GM19043 (cell line): Measurements from ENCODE around the gene ULBP2.
"Not testable (repeated sequence)": the region's sequence is repeated elsewhere in the genome, so short reads cannot be mapped to it uniquely, and the experiment has no call there.

Experiments used
- ATAC-seq: cut with Tn5 transposase; IDR thresholded peaks from one replicate; pipeline ENCODE4 v1.9.1; 2021; ENCODE audit warnings: low read depth; ENCODE audit not compliant: unreplicated experiment

ULBP2 gene

DNA sequence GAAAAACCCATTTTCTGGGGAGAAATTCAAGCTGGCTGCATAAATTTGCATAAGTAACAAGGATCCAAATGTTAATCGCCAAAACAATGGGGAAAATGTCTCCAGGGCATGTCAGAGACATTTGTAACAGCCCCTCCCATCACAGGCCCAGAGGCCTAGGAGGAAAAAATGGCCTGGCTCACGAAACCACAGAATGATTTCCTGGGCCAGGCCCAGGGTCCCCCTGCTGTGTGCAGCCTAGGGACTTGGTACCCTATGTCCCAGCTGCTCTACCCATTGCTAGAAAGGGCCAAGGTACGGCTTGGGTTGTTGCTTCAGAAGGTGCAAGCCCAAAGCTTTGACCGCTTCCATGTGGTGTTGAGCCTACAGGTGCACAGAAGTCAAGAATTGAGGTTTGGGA, 33.3 kb upstream of the ULBP2 start:
- ATAC-seq: not testable (repeated sequence)

DNA sequence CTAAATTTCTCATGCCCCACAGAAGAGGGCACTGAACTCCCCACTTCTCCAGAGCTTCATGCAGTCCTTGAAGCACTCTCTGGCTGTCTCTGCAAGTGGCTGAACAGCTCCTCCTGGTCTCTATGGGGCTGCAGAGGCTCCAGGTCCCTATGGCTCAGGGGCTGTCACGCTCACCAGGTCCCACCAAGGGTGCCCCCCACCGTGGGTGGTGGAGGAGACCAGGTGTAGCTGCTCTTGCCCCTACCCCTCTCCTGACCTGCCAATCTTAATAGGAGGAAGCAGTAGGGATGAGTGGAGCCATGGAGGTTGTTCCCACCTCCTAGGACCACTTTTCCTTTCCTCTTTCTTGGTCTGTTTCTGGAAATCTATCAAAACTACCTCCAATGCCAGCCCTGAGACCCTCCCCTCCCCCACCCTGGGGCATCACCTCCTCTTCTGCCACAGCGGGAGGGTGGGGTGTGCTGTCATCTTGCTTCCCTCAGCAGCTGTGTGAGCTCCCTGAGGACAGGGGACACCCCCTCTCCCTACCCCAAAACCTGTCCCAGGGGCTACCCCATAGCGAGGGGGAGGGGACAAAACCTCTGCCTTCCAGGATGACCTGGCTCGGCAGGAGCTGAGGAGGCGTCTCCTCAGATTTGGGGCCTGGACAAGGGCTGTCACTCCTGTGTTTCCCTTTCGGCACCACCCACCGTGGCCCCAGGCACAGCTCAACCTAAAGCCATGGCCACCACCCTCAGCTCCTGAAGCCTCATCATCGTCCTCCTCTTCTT, 31.9 kb upstream of the ULBP2 start:
- no peak for ATAC-seq

DNA sequence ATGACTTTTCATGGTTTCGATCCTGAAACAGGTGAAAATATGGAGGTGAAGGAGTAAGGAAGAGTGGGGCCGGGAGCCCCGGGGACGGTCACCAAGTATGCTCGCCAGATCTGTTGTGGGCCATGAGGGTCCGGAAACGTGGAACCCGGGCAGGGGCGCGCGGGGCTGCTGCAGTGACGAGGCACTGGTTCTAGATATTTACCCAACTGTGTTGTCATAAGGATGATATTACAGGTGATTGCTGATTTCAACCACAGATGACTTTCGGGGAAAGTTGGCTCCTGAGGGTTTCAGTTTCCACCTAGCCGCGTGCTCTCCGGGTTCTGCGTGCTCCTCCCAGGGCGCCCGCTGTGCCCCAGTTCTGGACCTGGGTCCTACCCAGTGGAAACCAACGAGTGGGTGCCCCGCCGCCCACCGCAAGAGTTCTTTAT, 31.1 kb upstream of the ULBP2 start:
- ATAC-seq: no peak

DNA sequence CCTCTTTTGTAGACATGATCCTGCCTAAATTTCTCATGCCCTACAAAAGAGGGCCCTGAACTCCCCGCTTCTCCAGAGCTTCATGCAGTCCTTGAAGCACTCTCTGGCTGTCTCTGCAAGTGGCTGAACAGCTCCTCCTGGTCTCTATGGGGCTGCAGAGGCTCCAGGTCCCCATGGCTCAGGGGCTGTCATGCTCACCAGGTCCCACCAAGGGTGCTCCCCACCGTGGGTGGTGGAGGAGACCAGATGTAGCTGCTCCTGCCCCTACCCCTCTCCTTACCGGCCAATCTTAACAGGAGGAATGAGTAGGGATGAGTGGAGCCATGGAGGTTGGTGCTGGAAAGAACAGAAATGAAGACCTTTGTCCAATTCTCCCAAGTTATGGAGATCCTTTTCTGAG, 29.1 kb upstream of the ULBP2 start:
- not testable (repeated sequence) for ATAC-seq

DNA sequence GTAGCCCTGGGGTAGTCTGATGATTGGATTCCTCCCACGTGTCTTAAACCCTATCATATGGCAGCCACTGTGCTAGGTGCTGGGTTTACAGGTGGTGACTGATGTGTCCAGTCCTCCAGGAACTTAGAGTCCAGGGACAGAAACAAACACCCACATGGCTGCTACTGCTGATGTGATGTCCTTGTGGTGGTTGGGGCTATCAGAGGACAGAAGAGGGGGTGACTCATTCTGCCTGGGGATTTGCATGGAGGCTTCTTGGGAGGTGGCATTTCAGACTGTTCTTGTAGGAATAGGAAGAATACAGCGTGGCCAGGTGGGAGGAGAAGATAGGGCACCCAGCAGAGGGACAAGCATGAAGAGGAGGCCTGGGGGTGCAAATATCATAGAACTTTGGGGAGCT, 28.7 kb upstream of the ULBP2 start:
- no peak for ATAC-seq

DNA sequence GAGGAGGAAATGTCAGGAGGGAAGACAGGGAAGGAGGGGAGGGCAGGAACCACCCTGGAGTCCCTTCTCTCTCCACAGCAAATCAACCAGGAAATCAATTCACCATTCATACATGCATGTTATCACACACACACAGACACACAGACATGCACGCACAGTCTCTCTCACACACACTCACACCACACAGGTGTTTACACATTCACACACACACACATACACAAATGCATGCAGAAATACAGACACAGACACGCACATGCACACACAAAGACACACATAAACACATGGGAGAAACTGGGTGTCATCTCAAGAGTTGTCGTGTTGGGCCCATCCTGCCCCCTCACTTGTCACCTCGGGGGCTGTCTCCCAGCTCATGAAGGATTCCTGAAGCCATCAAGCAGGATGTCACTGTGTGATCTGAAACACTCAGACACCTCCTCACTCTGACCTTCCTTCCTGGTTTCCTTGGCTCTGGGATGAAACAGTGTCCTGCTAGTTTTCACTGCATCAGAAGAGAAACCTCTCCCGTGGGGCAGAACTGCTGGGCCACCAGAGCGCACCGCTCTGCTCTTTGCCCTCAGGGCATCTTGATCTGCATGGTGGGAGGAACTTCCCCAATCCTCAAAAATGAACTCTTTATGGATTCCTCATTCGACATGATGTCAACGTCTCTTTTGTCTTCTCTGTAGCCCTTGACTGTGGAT, 28.1 kb upstream of the ULBP2 start:
- no peak for ATAC-seq

DNA sequence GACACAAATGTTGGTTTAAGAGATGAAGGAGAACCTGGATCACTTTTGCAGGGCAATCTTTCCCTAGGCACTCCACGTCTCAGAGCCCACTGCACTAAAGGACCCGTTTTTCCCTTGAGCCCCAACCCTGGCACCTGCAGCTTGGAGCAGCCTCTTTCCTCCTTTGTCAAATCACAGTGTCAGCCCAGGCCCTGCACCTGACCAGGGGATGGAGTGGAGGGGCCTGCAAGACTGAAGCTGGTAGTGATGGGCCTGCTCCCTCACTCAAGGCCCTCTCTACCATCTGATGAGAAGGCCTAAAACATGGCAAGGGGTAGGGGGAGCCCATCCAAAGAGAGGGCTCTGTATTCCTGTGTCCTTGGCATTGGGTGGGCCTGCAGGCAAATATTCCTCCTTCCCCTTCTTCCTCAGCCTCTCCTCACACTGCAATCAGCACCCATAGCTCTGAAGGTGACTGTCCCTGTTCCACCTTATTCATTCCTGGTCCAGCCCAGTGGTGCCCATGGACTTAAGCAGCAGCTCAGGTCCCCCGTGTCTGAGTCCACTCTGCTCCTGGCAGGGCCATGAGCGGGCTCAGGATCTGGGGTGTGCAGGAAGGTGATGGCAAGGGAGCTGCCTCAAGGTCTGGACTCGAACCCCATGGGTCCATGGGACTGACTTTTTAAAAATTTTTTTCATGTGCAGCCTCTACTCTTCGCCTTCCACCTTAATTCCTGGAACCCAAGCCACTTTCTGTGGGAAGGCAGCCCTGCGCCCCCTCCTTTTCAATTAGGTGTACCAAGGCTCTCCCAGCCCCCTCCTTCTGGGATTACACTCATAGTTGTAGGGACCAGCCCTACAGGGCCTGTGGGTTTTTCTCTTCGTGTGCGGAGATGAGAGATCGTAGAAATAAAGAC, 25.6 kb upstream of the ULBP2 start:
- ATAC-seq: no peak

DNA sequence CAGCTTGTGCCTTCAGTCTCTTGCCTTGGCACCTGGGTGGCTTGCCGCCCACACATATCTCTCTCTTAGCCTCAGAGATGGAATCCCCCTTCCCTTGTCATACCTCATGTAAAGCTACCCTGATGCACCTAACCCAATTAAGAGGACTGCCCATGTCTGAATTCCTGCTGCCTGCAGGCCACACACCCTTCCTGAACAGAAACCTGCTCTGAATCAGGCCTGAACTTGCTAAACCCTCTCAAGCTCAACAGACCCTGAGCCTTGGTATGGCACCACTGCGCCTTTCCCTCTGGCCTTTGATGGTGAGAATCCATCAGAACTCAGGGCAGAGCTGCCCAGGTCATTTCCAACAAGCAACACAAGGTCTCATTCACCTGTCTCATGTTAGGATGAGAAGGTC, 24.1 kb upstream of the ULBP2 start:
- no peak for ATAC-seq

DNA sequence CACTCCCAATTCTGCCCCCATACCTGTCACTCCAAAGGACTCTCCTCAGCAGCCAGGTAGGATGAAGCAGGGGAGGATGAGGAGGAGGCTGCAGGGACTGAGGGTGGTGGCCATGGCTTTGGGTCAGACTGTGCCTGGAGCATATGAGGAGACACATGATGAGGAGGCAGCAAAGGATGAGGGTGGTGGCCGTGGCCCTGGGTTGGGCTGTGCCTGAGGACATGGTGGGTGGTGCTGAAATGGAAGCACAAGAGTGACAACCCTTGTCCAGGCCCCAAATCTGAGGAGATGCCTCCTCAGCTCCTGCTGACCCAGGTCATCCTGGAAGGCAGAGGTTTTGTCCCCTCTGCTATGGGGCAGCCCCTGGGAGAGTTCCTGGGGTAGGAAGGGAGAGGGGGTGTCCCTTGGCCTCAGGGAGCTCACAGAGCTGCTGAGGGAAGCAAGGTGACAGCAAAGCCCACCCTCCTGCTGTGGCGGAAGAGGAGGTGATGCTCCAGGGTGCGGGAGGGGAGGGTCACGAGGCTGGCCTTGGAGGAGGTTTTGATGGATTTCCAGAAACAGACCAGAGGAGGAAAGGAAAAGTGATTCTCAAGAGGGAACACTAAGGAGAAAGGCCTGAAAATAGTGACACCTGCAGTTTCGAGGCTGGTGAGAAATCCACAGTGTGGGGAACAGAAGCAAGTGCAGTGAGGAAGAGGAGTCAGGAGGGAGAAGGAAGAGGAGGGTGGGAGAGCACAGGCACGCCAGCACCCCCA, 23.5 kb upstream of the ULBP2 start:
- ATAC-seq: no peak

DNA sequence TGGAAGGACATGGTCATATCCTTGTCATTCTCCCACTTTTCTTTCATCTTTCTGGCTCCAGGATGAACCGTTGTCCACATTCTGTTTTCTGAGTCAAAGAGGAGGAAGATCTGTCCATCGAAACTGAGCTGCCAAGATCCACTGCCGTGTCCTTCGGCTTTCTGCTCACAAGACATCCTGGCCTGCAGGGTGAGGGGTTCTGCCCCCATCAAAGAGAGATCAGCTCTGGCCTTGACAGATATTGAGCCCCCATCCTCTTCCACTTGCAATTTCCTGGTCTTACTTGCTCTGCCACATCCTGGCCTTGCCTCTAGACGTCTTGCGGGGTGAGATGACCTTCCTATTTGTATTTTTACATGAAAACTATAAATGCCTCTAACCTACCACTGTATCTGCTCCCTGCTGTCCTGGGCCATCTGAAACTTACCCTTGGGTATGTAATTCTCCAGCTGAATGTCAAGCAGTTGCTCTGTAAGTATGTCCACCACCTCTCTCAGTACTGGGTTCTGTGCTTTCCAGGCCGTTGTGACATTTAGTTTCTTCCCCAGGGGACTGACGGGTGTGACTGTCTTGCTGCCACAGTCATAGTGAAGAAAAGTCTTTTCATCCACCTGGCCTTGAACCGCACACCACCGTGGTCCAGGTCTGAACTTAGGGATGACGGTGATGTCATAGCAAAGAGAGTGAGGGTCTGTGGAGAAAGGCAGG, 22.5 kb upstream of the ULBP2 start:
- ATAC-seq: not testable (repeated sequence)

DNA sequence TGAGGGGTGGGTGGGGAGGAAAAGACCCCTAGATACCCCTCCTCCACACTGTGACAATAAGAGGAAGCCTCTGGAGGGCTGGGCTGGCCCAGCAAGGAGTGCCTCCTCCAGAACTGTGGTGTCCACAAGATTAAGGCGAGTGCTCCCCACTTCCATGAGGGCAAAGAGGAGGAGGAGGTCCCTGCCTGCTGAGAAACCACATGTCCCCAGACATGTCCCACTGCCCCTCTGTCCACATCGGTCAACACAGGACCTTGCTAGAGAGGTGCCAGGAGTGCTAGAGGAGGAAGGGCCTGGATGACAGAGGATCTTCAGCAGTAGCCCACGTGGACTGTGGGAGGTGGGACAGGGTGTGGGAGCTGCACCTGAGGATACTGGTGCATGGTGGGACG, 22.0 kb upstream of the ULBP2 start:
- no peak for ATAC-seq

DNA sequence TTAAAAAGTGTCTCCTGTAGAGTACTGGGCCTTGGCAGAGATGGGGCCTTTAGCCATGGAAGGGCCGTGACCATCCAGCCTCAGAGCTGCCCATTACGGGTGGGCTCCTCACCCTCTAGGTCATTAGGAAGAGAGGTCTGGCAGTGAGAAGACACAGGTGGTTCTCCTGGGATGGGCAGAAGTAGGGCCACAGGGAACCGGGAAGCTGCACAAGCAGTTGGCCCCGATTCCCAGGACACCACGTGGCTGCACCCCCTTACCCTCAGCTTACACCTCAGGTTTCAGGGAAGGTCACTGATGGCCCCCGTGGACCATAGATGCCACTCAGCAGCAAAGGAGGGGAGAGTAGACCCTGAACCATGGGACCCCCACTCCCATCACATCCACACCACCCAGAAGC, 20.5 kb upstream of the ULBP2 start:
- no peak for ATAC-seq

DNA sequence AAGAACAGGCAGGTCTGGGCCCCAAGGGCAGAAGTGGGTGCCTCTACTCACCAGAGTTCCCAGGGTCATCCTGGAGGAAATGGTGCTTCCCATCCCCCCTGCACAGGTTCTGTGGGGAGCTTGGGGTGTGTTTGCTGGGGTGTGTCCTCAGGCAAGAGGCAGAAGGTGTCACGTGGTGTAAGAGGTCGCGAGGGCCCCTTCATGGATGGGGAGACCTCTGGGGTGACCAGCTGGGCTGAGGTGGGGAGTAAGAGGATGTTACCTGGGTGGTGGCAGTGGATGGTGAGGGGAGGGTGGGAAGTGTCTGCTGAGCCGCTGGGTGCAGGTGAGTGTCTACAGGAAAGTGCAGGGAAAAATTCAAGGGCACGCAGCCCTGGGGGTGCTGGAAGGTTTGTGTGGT, 19.7 kb upstream of the ULBP2 start:
- not testable (repeated sequence) for ATAC-seq

DNA sequence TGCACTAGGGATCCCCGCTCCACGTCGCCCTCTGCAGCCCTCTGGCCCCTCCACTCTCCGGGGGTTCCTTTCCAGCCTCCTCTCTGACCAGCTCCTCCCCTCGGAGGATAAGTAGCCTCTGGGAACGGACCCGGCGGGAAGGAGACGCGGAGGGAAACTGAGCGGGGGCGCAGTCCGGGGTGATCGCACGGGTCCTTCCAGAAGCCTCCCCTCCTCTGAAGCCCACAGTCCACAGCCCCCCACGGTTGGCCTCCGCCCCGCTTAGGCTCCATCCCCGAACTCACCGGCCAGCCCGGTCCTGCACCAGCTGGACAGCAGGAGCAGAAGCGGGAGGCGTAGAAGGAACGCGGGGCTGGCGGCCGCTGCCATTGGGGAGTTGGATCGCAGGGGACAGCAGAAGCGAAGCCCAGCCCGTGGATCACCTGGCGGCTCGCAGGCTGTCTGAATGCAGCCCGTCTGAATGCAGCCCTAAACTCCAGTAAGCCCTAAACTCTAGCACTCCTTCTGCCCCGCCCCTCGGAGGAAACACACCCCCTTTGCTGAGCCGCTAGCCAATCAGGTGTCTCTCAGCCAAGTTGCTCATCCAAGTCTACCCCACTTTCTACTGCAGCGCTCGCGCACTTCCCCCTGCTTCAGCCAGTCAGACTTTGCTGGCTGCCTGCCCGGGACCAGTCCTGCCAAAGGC, 19.0 kb upstream of the ULBP2 start, which contains the start of gene RAET1G:
TSS of gene RAET1G (minus strand) at position 480 of the 685 bp plus-strand sequence. CDS start at position 369, 111 bp downstream.
- ATAC-seq: no peak

DNA sequence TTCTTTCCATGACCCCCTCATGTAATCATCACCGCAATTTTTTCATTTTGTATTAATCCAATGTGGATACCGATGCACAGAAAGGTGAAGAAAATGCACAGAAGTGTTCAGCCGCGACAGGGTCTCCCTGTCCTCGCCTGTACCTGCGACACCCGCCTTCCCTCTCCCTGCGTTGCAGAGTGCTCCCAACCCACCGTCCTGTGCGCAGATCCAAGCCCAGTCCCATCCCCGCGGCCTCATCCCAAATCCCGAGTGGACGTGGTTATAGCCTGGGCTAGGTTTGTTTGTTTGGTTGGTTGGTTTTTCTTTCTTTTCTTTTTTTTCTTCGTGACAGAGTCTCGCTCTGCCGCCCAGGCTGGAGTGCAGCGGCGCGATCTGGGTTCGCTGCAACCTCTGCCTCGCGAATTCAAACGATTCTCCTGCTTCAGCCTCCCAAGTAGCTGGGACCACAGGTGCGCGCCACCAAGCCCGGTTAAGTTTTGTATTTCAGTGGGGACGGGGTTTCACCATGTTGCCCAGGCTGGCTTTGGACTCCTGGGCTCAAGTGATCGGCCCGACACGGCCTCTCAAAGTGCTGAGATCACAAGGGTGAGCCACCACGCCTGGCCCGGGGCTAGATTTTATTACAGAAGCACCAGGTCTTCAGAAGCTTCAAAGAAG, 18.4 kb upstream of the ULBP2 start:
- no peak for ATAC-seq

DNA sequence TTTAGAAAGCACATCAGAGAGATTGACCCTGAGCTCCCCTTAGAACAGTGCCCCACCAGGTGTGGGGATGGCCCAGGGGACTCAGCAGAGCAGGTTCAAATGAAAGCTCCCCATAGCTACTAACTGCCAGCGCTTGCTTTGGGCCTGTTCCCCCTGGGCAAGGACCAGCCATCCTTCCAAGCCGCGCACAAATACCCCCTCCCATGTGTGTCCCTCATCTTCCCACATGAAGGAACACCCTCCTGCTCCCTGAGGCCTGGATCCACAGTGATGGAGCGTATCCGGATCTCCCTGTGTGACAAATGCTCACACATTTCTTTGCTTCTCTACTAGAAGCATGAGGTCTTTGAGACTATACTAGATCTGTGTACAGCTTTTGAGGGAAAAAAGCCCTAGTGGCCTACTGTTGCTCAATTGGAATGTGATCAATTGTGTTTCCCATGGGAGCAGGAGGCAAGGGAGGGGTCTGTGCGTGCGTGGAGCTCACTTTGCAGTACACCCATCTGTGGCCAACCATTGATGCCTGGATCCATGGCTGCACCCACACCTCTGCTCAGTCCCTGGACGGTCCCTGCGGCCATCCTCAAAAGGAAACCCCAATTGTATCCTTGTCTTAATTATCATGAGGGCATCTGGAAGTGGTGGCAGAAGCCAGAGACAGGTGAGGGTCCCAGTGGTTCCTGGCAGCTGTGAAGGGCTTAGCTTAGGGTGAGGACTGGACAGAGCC, 17.4 kb upstream of the ULBP2 start:
- ATAC-seq: no peak

DNA sequence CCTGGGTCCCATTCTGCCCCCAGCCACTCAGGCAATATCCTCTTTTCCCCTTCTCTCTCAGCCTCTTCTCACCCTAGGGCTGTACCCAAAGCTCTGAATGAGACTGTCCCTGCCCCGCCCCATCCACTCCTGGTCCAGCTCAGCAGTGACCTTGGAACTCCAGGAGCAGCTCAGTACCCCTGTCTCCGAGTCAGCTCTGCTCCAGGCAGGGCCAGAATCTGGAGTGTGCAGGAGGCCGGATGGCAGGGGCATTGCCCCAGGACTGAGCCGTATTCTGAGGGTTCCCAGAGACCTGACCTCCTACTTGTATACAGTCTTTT, 16.9 kb upstream of the ULBP2 start:
- no peak for ATAC-seq
